Measurements from ENCODE around the gene WDR48. TPM values are rescaled to one million over a fixed set of nuclear protein-coding genes. Genes with fewer than 3 reads are reported as not detected.

WDR48 gene
- total RNA-seq, 2 experiments from 2014 or later: 33.2 to 34.7 TPM

DNA sequence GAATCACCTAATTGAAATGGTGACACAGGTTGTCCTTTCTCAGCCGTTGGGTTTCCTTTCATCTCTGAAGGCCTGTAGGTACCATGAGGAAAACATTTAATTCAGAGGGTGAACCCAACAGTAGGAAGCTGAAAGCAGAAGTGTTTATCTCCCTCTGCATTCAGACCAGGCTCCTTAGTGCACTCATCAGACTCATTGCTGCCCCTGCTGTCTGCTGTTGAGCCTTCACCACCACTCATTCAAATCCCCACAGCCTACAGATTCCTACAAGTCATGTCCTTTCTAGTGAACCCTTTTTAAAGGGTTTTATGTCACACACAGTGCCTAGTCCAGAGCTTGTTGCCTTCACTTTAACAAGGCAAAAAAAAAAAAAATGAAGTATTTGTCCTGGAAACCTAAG is 13.4 kb downstream of the WDR48 start:
- TF ChIP-seq, protein P1, sequence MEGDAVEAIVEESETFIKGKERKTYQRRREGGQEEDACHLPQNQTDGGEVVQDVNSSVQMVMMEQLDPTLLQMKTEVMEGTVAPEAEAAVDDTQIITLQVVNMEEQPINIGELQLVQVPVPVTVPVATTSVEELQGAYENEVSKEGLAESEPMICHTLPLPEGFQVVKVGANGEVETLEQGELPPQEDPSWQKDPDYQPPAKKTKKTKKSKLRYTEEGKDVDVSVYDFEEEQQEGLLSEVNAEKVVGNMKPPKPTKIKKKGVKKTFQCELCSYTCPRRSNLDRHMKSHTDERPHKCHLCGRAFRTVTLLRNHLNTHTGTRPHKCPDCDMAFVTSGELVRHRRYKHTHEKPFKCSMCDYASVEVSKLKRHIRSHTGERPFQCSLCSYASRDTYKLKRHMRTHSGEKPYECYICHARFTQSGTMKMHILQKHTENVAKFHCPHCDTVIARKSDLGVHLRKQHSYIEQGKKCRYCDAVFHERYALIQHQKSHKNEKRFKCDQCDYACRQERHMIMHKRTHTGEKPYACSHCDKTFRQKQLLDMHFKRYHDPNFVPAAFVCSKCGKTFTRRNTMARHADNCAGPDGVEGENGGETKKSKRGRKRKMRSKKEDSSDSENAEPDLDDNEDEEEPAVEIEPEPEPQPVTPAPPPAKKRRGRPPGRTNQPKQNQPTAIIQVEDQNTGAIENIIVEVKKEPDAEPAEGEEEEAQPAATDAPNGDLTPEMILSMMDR (IDR thresholded peaks at IDR 0.05): peak; percentile 43
- ChIA-PET CTCF (interaction anchor here (1.0 to 1.8 kb wide), 5 partner anchors 9 to 99 kb away, joined by 3 to 8 read pairs (median 3); no protein-coding TSS in a partner anchor), POLR2A (interaction anchor here (1.0 kb wide), 1 partner anchor 9 kb away, joined by 3 read pairs; no protein-coding TSS in a partner anchor)
- peak; percentile 50 for DNase-seq
- ATAC-seq: peak; percentile 86
- peaks cover 21% of the 10 kb centered on the region for H3K4me1 Mint-ChIP-seq (ENCODE audit: low read depth)
- H3K27me3 Mint-ChIP-seq: no peaks in the 10 kb centered on the region
- intact Hi-C loops (cut with micrococcal nuclease): no loop called here
- H3K36me3 Mint-ChIP-seq (ENCODE audit: low read depth): peaks cover 26% of the 10 kb centered on the region
- H3K4me3 Mint-ChIP-seq: no peak overlapping the region
- H3K9me3 Mint-ChIP-seq: peaks cover 2% of the 10 kb centered on the region
- peak overlapping the region; percentile 30 for H3K27ac Mint-ChIP-seq

DNA sequence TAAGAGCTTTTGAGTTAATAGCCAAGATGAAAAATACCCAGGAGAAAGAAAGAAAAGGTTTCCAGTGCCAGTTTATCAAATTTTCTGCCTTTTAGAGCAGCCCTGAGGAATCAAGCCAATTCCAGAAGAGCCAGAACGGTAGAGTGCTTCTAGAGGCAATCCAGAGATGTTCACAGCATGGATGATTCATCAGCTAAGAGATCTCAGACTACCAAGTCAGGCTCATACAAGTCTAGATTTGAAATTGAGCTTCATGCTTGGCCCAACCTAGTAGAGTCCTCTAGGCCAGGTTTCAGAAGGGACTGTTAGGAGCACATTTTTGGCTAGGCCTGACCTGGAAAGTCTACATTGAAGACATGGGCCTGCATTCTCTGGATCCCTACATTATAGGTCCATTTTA is 15.5 kb downstream of the WDR48 start:
- ChIA-PET POLR2A (interaction anchor here (1.6 kb wide), 1 partner anchor 9 kb away, joined by 3 read pairs; no protein-coding TSS in a partner anchor), CTCF (interaction anchor here (1.0 to 3.2 kb wide), 5 partner anchors 20 to 224 kb away, joined by 3 to 12 read pairs (median 4); no protein-coding TSS in a partner anchor)
- intact Hi-C loops (cut with micrococcal nuclease): no loop called here
- H3K9me3 Mint-ChIP-seq: no peaks in the 10 kb centered on the region
- H3K4me1 Mint-ChIP-seq (ENCODE audit: low read depth): peaks cover 10% of the 10 kb centered on the region
- ATAC-seq (no peak), DNase-seq (no peak)
- no peak overlapping the region for H3K27ac Mint-ChIP-seq
- no peaks in the 10 kb centered on the region for H3K27me3 Mint-ChIP-seq
- H3K36me3 Mint-ChIP-seq (ENCODE audit: low read depth): peaks cover 21% of the 10 kb centered on the region
- H3K4me3 Mint-ChIP-seq: no peak overlapping the region
- TF ChIP-seq, protein P1 (IDR thresholded peaks at IDR 0.05): no peak

DNA sequence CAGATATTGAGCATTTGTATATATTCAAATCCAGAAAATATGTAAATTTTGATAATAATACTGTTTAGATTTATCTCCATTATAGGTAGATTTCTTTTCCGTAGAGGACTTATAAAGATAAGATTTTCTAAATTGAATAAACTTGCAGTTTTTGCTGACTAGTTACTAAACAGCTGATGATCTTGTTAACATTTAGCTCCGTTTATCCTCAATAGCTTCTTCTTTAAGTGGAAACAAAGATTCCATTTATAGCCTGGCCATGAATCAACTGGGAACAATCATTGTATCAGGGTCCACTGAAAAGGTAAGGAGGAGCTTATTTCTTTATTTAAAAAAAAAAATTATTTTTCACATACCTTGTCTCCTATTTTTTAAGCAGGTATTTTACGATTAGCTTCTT is 16.7 kb downstream of the WDR48 start:
- H3K4me3 Mint-ChIP-seq: no peak overlapping the region
- CTCF ChIA-PET: interaction anchor here (1.5 to 3.2 kb wide), 6 partner anchors 13 to 223 kb away, joined by 4 to 12 read pairs (median 7); no protein-coding TSS in a partner anchor
- H3K9me3 Mint-ChIP-seq: no peaks in the 10 kb centered on the region
- TF ChIP-seq, protein P1 (IDR thresholded peaks at IDR 0.05): no peak
- POLR2A ChIA-PET: interaction anchor here (1.6 kb wide), 1 partner anchor 10 kb away, joined by 3 read pairs; no protein-coding TSS in a partner anchor
- peaks cover 8% of the 10 kb centered on the region for H3K4me1 Mint-ChIP-seq (ENCODE audit: low read depth)
- no peak for DNase-seq
- no peaks in the 10 kb centered on the region for H3K27me3 Mint-ChIP-seq
- peaks cover 21% of the 10 kb centered on the region for H3K36me3 Mint-ChIP-seq (ENCODE audit: low read depth)
- ATAC-seq: no peak
- no peak overlapping the region for H3K27ac Mint-ChIP-seq
- intact Hi-C loops (cut with micrococcal nuclease): no loop called here

DNA sequence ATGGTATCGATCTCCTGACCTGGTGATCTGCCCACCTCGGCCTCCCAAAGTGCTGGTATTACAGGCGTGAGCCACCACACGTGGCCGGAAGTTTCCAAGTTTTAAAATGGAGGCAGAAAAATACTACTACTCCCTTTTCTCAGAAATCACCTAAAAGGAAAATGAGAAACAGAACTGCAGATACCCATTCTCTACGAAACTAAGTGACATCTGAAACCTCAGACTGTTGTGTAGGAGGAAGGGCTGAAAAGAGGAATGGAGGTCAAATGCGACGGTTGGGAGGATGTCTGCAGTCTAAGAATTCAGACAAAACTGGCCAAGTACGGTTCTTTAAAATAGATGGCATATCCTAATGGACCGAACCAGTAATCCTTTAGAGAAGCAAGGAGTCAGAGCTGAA is 24.1 kb downstream of the WDR48 start:
- ATAC-seq (no peak), DNase-seq (no peak)
- Mint-ChIP-seq H3K9me3 (no peaks in the 10 kb centered on the region), H3K27me3 (no peaks in the 10 kb centered on the region), H3K27ac (peak overlapping the region; percentile 50), H3K4me3 (no peak overlapping the region), H3K36me3 (ENCODE audit: low read depth) (peaks cover 22% of the 10 kb centered on the region), H3K4me1 (ENCODE audit: low read depth) (peaks cover 9% of the 10 kb centered on the region)
- TF ChIP-seq, protein P1 (IDR thresholded peaks at IDR 0.05): no peak
- ChIA-PET CTCF (no interaction called here), POLR2A (interaction anchor here (0.7 kb wide), 1 partner anchor 756 kb away, joined by 3 read pairs; no protein-coding TSS in a partner anchor)
- intact Hi-C loops (cut with micrococcal nuclease): no loop called here

DNA sequence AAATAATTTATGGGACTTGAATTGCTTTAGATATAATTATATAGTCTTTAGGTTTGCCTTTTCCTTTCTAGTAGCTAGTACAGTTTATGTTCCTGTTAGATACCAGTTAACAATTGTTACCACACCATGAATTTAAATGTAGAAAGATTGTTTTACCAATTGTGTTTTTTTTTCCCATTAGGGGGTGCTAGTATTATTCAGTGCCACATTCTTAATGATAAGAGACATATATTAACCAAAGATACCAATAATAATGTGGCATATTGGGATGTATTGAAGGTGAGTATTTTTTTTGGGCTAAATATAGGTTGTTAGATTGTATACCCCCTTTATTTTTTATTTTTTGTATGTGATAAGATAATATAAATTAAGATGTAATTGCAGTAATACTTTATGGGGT is 27.7 kb downstream of the WDR48 start:
- Mint-ChIP-seq H3K4me3 (no peak overlapping the region), H3K36me3 (ENCODE audit: low read depth) (peaks cover 36% of the 10 kb centered on the region), H3K9me3 (no peaks in the 10 kb centered on the region), H3K27me3 (no peaks in the 10 kb centered on the region), H3K27ac (no peak overlapping the region), H3K4me1 (ENCODE audit: low read depth) (peaks cover 26% of the 10 kb centered on the region)
- intact Hi-C loops (cut with micrococcal nuclease): no loop called here
- no peak for DNase-seq
- CTCF ChIA-PET: interaction anchor here (0.7 kb wide), 1 partner anchor 29 kb away, joined by 3 read pairs; the partner anchor contains the start of genes GORASP1 and TTC21A
- ATAC-seq: no peak
- POLR2A ChIA-PET: no interaction called here
- TF ChIP-seq, protein P1 (IDR thresholded peaks at IDR 0.05): no peak
